HCT116 (cell line): ENCODE data around the gene TXLNB.

Source experiments
- CBX3 ChIP-seq: IDR thresholded peaks from 2 replicates; pipeline ENCODE4 v1.6.1; 2012; ENCODE audit warnings: low read depth
- CEBPB ChIP-seq: IDR thresholded peaks from 2 replicates; pipeline ENCODE4 v1.6.1; 2012; ENCODE audit warnings: low read depth
- EGR1 ChIP-seq: IDR thresholded peaks from 2 replicates; pipeline ENCODE4 v1.6.1; 2012; ENCODE audit warnings: low read depth
- EZH2 ChIP-seq: fragments of 200-600 bp; sonication (generic); IDR thresholded peaks from 2 replicates; pipeline ENCODE4 v1.6.1; 2017; ENCODE audit warnings: antibody characterized with exemption, mixed run types
- EZH2phosphoT487 ChIP-seq: fragments of 200-600 bp; IDR thresholded peaks from 2 replicates; pipeline ENCODE4 v1.6.1; 2018; ENCODE audit warnings: antibody characterized with exemption, borderline replicate concordance
- POLR2A ChIP-seq: IDR thresholded peaks from 2 replicates; pipeline ENCODE4 v1.7.0; 2011; ENCODE audit warnings: borderline replicate concordance; ENCODE audit not compliant: insufficient read depth, insufficient read length; ENCODE audit errors: extremely low read depth
- POLR2AphosphoS5 ChIP-seq: IDR thresholded peaks from 2 replicates; pipeline ENCODE4 v1.6.1; 2011; ENCODE audit warnings: mild to moderate bottlenecking, low read depth, low read length, moderate library complexity
- SRF ChIP-seq: IDR thresholded peaks from 2 replicates; pipeline ENCODE4 v1.6.1; 2012; ENCODE audit warnings: low read depth
- YY1 ChIP-seq: IDR thresholded peaks from 2 replicates; pipeline ENCODE4 v1.6.1; 2011; ENCODE audit warnings: low read length, low read depth, moderate library complexity, mild to moderate bottlenecking; ENCODE audit not compliant: insufficient replicate concordance; ENCODE audit errors: extremely low read depth
- TF ChIP-seq, protein P1 (sequence below), 3 experiments: fragments of 200-600 bp in 1 of 3; sonication (generic) in 1 of 3; IDR thresholded peaks in 2 of 3; conservative IDR thresholded peaks in 1 of 3; 2 replicates each; pipeline ENCODE4 v1.5.1; 2012 to 2017; ENCODE audit warnings: low read depth in 2 of 3, low read length in 2 of 3, antibody characterized with exemption in 1 of 3, borderline replicate concordance in 1 of 3, control low read depth in 1 of 3, mild to moderate bottlenecking in 1 of 3, mixed read lengths in 1 of 3, mixed run types in 1 of 3, moderate library complexity in 1 of 3; ENCODE audit not compliant: insufficient read depth in 1 of 3
- TF ChIP-seq, protein P2 (sequence below): IDR thresholded peaks from 2 replicates; pipeline ENCODE4 v1.6.1; 2012; ENCODE audit warnings: low read depth

DNA sequence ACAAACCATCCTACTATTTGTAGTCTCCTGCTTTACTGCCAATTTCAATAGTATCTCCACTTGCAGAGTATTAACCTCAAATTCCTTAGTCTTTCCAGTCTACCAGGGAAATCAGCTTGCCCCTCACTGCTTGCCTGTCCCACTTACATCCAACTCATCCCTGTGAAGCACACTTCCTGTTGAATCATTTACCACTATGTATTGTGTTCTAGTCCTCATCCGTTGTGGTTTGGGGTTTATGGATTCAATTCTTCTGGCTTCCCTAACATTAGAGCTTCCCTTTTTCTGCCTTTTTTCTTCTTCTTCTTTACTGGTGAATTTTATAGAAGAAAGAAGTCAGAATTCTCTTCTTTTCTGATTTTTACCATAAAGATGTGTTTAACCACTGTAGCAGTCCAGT lies 5.1 kb upstream of the TXLNB start:
- TF ChIP-seq, protein P1, sequence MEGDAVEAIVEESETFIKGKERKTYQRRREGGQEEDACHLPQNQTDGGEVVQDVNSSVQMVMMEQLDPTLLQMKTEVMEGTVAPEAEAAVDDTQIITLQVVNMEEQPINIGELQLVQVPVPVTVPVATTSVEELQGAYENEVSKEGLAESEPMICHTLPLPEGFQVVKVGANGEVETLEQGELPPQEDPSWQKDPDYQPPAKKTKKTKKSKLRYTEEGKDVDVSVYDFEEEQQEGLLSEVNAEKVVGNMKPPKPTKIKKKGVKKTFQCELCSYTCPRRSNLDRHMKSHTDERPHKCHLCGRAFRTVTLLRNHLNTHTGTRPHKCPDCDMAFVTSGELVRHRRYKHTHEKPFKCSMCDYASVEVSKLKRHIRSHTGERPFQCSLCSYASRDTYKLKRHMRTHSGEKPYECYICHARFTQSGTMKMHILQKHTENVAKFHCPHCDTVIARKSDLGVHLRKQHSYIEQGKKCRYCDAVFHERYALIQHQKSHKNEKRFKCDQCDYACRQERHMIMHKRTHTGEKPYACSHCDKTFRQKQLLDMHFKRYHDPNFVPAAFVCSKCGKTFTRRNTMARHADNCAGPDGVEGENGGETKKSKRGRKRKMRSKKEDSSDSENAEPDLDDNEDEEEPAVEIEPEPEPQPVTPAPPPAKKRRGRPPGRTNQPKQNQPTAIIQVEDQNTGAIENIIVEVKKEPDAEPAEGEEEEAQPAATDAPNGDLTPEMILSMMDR (IDR thresholded peaks at IDR 0.05 in 2 of 3, conservative IDR thresholded peaks at IDR 0.05 in 1 of 3; ENCODE audit: borderline replicate concordance in 1 of 3, insufficient read depth in 1 of 3, low read depth in 2 of 3, low read length in 2 of 3), result no peak
- TF ChIP-seq EZH2phosphoT487 (no peak), POLR2A (no peak), POLR2AphosphoS5 (no peak), EGR1 (no peak), EZH2 (no peak), CEBPB (no peak), SRF (no peak), YY1 (no peak), CBX3 (no peak)
- TF ChIP-seq, protein P2, sequence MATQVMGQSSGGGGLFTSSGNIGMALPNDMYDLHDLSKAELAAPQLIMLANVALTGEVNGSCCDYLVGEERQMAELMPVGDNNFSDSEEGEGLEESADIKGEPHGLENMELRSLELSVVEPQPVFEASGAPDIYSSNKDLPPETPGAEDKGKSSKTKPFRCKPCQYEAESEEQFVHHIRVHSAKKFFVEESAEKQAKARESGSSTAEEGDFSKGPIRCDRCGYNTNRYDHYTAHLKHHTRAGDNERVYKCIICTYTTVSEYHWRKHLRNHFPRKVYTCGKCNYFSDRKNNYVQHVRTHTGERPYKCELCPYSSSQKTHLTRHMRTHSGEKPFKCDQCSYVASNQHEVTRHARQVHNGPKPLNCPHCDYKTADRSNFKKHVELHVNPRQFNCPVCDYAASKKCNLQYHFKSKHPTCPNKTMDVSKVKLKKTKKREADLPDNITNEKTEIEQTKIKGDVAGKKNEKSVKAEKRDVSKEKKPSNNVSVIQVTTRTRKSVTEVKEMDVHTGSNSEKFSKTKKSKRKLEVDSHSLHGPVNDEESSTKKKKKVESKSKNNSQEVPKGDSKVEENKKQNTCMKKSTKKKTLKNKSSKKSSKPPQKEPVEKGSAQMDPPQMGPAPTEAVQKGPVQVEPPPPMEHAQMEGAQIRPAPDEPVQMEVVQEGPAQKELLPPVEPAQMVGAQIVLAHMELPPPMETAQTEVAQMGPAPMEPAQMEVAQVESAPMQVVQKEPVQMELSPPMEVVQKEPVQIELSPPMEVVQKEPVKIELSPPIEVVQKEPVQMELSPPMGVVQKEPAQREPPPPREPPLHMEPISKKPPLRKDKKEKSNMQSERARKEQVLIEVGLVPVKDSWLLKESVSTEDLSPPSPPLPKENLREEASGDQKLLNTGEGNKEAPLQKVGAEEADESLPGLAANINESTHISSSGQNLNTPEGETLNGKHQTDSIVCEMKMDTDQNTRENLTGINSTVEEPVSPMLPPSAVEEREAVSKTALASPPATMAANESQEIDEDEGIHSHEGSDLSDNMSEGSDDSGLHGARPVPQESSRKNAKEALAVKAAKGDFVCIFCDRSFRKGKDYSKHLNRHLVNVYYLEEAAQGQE, result no peak
